ENCODE results near the gene NRCAM. TPM values are rescaled to one million over a fixed set of nuclear protein-coding genes. Genes with fewer than 3 reads are reported as not detected.

Gene NRCAM
- total and polyA plus RNA-seq, 7 donors: 1.3 to 3.9 (median 1.8) TPM; not detected in 2

- no peaks in the 10 kb centered on the region for H3K27me3 ChIP-seq
- intact Hi-C loops (cut with DNase I): no loop called here
- DNase-seq: no peak
- 92% methylated on average over 3 of the region's 3 CpGs for WGBS, 2 donors
- TF ChIP-seq EP300 (IDR thresholded peaks at IDR 0.05) (no peak), POLR2A (IDR thresholded peaks at IDR 0.05) (no peak), POLR2AphosphoS5 (IDR thresholded peaks at IDR 0.05) (no peak)
- TF ChIP-seq, protein P1, sequence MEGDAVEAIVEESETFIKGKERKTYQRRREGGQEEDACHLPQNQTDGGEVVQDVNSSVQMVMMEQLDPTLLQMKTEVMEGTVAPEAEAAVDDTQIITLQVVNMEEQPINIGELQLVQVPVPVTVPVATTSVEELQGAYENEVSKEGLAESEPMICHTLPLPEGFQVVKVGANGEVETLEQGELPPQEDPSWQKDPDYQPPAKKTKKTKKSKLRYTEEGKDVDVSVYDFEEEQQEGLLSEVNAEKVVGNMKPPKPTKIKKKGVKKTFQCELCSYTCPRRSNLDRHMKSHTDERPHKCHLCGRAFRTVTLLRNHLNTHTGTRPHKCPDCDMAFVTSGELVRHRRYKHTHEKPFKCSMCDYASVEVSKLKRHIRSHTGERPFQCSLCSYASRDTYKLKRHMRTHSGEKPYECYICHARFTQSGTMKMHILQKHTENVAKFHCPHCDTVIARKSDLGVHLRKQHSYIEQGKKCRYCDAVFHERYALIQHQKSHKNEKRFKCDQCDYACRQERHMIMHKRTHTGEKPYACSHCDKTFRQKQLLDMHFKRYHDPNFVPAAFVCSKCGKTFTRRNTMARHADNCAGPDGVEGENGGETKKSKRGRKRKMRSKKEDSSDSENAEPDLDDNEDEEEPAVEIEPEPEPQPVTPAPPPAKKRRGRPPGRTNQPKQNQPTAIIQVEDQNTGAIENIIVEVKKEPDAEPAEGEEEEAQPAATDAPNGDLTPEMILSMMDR (IDR thresholded peaks at IDR 0.05): no peak
- H3K4me3 ChIP-seq: no peak overlapping the region
- H3K4me1 ChIP-seq: no peaks in the 10 kb centered on the region
- no peak overlapping the region for H3K27ac ChIP-seq
- no peaks in the 10 kb centered on the region for H3K36me3 ChIP-seq
- no peaks in the 10 kb centered on the region for H3K9me3 ChIP-seq
Observed at GRCh38 chr7:108436906-108437305, 19.3 kb downstream of the NRCAM start.

DNA sequence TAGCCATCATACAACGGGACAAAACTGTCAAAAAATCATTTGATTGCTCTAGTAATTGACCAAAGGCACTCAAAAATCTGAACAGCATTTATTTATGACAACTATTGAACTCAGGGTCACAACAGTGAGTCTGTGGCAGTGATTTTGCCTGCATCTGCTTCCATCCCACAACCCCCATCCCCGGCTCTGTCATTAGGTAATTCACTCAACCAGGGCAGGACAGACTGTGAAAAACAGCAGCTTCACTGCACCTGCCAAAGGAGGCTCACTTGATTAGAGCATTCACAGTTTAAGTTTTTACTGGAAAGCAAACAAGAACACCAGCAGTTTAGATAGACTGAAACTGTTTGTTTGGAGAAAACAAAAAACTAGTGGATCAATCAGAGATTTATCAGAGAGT lies 22.2 kb downstream of the NRCAM start:
- Histone ChIP-seq H3K27me3 (no peaks in the 10 kb centered on the region), H3K36me3 (no peaks in the 10 kb centered on the region), H3K4me3 (no peak overlapping the region), H3K4me1 (no peaks in the 10 kb centered on the region), H3K9me3 (no peaks in the 10 kb centered on the region), H3K27ac (no peak overlapping the region)
- 45 to 59% methylated on average over 2 of the region's 2 CpGs for WGBS, 2 donors
- DNase-seq: no peak
- intact Hi-C loops (cut with DNase I): no loop called here
- no peak for TF ChIP-seq EP300 (IDR thresholded peaks at IDR 0.05)
- no peak for TF ChIP-seq POLR2A (IDR thresholded peaks at IDR 0.05)
- TF ChIP-seq, protein P1 (IDR thresholded peaks at IDR 0.05): no peak
- no peak for TF ChIP-seq POLR2AphosphoS5 (IDR thresholded peaks at IDR 0.05)

GRCh38 chr7:108431099-108431498 lies 25.1 kb downstream of the NRCAM start:
- no peak overlapping the region for H3K27ac ChIP-seq
- DNase-seq: no peak
- intact Hi-C loops (cut with DNase I): no loop called here
- WGBS, 2 donors: 88 to 91% methylated on average over 1 of the region's 1 CpG
- no peaks in the 10 kb centered on the region for H3K9me3 ChIP-seq
- TF ChIP-seq POLR2A (IDR thresholded peaks at IDR 0.05) (no peak), EP300 (IDR thresholded peaks at IDR 0.05) (no peak), POLR2AphosphoS5 (IDR thresholded peaks at IDR 0.05) (no peak)
- TF ChIP-seq, protein P1 (IDR thresholded peaks at IDR 0.05): no peak
- no peaks in the 10 kb centered on the region for H3K27me3 ChIP-seq
- H3K4me3 ChIP-seq: no peak overlapping the region
- H3K36me3 ChIP-seq: no peaks in the 10 kb centered on the region
- no peaks in the 10 kb centered on the region for H3K4me1 ChIP-seq

DNA sequence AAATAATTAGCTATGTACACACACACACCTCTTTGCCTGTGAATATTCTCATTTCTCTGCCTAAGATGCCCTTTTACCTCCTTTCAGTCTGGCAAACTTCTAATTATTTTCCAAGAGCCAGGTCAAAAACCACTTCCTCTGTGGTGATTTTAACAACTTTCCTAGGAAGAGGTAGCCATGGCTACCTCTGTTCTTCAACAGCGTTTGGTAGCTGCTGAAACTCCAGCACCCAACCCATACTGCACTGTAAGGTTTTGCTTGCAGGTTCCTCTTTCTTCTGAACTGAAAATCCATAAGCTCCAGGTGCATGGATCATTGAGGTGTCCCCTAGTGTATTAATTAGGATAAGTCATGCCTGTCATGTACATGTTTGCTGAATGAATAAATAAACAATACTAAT lies 25.6 kb downstream of the NRCAM start:
- H3K4me1 ChIP-seq: no peaks in the 10 kb centered on the region
- no peaks in the 10 kb centered on the region for H3K27me3 ChIP-seq
- 23 to 39% methylated on average over 1 of the region's 1 CpG for WGBS, 2 donors
- H3K36me3 ChIP-seq: no peaks in the 10 kb centered on the region
- no peaks in the 10 kb centered on the region for H3K9me3 ChIP-seq
- H3K4me3 ChIP-seq: no peak overlapping the region
- DNase-seq: no peak
- no peak for TF ChIP-seq POLR2A (IDR thresholded peaks at IDR 0.05)
- no peak overlapping the region for H3K27ac ChIP-seq
- intact Hi-C loops (cut with DNase I): no loop called here

GRCh38 chr7:108427766-108428165 lies 28.5 kb downstream of the NRCAM start:
- Histone ChIP-seq H3K4me3 (no peak overlapping the region), H3K27ac (no peak overlapping the region), H3K36me3 (no peaks in the 10 kb centered on the region), H3K27me3 (no peaks in the 10 kb centered on the region), H3K9me3 (no peaks in the 10 kb centered on the region), H3K4me1 (no peaks in the 10 kb centered on the region)
- WGBS, 2 donors: 40 to 50% methylated on average over 1 of the region's 1 CpG
- DNase-seq: no peak
- no peak for TF ChIP-seq POLR2AphosphoS5 (IDR thresholded peaks at IDR 0.05)
- TF ChIP-seq, protein P1 (IDR thresholded peaks at IDR 0.05): no peak
- intact Hi-C loops (cut with DNase I): no loop called here

Measured in sigmoid colon (tissue), 7 donors.